ENCODE measurements around the gene CAMK1. TPM values are rescaled to one million over a fixed set of nuclear protein-coding genes. Genes with fewer than 3 reads are reported as not detected.

The CAMK1 gene
- total RNA-seq, 1 experiment from 2014 or later = 19.7 TPM

DNA sequence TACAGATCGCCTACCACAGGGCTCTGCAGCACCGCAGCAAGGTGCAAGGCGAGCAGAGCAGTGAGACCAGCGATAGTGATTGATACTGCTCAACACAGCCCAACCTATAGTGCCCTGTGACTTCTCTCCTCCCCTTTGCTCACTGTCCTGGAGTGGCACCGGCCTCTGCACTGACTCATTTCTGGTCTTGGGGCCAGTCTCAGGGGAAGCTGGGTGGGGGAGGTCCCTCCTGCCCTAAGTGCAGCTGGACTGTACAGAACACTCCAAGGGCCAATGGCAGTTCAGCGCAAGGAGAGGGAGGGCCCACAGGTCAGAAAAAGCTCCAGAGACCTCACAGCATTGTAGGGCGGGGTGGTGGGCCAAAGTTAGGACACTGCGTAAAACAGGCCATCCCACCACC, 22.5 kb downstream of the CAMK1 start:
- Histone ChIP-seq H3K27me3 (ENCODE audit: insufficient read depth, low read length) (no peaks in the 10 kb centered on the region), H2AFZ (ENCODE audit: low read depth, low read length, poor library complexity, severe bottlenecking) (no peak overlapping the region), H3K4me3 (replicated peaks in 1 of 2; ENCODE audit: low read depth in 1 of 2, low read length in 2 of 2) (no peak overlapping the region), H3K27ac (ENCODE audit: low read depth, low read length) (no peak overlapping the region), H3K4me2 (ENCODE audit: low read length) (no peak overlapping the region), H4K20me1 (ENCODE audit: insufficient read depth) (no peaks in the 10 kb centered on the region), H3K79me2 (ENCODE audit: insufficient read depth, low read length) (peaks cover 8% of the 10 kb centered on the region), H3K36me3 (ENCODE audit: control insufficient read depth in 1 of 2, insufficient read depth in 2 of 2, low read length in 2 of 2) (peaks cover 46 to 66% of the 10 kb centered on the region in 2 experiments), H3K9me2 (ENCODE audit: insufficient read depth) (no peaks in the 10 kb centered on the region), H3K4me1 (ENCODE audit: control insufficient read depth in 1 of 2, insufficient read depth in 2 of 2, low read length in 2 of 2) (peaks cover 8 to 18% of the 10 kb centered on the region in 2 experiments), H3K9ac (ENCODE audit: low read length) (no peak overlapping the region), H3K9me3 (ENCODE audit: control insufficient read depth in 1 of 2, insufficient read depth in 1 of 2, low read depth in 1 of 2, low read length in 2 of 2) (no peaks in the 10 kb centered on the region)
- ChIA-PET CTCF (no interaction called here), POLR2A (no interaction called here), RAD21 (ENCODE audit: low non-redundant PET in 1 of 2, low total read pairs in 2 of 2, uncharacterized antibody in 2 of 2, unreplicated experiment in 2 of 2) (no interaction called here)
- intact Hi-C loops (cut with micrococcal nuclease) = no loop called here
- ATAC-seq (no peak), DNase-seq (ENCODE audit: low read depth, low spot score) (no peak)
- no TSS peak for BruUV-seq (replicated peaks)
- no peak for TF ChIP-seq POLR2AphosphoS5 (IDR thresholded peaks at IDR 0.05; ENCODE audit: low read depth, low read length)
- TF ChIP-seq RAD21 (IDR thresholded peaks at IDR 0.05; ENCODE audit: low read depth) = no peak
- no peak for TF ChIP-seq CEBPB (IDR thresholded peaks at IDR 0.05; ENCODE audit: low read depth)
- TF ChIP-seq TCF7L2 (IDR thresholded peaks at IDR 0.05; ENCODE audit: borderline replicate concordance, extremely low read depth, insufficient read depth, insufficient read length) = no peak
- TF ChIP-seq, protein P1, sequence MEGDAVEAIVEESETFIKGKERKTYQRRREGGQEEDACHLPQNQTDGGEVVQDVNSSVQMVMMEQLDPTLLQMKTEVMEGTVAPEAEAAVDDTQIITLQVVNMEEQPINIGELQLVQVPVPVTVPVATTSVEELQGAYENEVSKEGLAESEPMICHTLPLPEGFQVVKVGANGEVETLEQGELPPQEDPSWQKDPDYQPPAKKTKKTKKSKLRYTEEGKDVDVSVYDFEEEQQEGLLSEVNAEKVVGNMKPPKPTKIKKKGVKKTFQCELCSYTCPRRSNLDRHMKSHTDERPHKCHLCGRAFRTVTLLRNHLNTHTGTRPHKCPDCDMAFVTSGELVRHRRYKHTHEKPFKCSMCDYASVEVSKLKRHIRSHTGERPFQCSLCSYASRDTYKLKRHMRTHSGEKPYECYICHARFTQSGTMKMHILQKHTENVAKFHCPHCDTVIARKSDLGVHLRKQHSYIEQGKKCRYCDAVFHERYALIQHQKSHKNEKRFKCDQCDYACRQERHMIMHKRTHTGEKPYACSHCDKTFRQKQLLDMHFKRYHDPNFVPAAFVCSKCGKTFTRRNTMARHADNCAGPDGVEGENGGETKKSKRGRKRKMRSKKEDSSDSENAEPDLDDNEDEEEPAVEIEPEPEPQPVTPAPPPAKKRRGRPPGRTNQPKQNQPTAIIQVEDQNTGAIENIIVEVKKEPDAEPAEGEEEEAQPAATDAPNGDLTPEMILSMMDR (IDR thresholded peaks at IDR 0.05 in 2 of 3, conservative IDR thresholded peaks at IDR 0.05 in 1 of 3; ENCODE audit: borderline replicate concordance in 1 of 3, insufficient read depth in 1 of 3, low read depth in 2 of 3, low read length in 2 of 3) = no peak
- TF ChIP-seq, protein P2, sequence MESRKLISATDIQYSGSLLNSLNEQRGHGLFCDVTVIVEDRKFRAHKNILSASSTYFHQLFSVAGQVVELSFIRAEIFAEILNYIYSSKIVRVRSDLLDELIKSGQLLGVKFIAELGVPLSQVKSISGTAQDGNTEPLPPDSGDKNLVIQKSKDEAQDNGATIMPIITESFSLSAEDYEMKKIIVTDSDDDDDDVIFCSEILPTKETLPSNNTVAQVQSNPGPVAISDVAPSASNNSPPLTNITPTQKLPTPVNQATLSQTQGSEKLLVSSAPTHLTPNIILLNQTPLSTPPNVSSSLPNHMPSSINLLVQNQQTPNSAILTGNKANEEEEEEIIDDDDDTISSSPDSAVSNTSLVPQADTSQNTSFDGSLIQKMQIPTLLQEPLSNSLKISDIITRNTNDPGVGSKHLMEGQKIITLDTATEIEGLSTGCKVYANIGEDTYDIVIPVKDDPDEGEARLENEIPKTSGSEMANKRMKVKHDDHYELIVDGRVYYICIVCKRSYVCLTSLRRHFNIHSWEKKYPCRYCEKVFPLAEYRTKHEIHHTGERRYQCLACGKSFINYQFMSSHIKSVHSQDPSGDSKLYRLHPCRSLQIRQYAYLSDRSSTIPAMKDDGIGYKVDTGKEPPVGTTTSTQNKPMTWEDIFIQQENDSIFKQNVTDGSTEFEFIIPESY (IDR thresholded peaks at IDR 0.05; ENCODE audit: extremely low read depth, insufficient replicate concordance, low read length) = no peak
- TF ChIP-seq EZH2phosphoT487 (IDR thresholded peaks at IDR 0.05; ENCODE audit: borderline replicate concordance) = no peak
- TF ChIP-seq FOSL1 (IDR thresholded peaks at IDR 0.05; ENCODE audit: low read depth) = no peak
- TF ChIP-seq EGR1 (IDR thresholded peaks at IDR 0.05; ENCODE audit: low read depth) = no peak
- TF ChIP-seq ELF1 (IDR thresholded peaks at IDR 0.05; ENCODE audit: borderline replicate concordance, low read depth) = no peak
- TF ChIP-seq CBX3 (IDR thresholded peaks at IDR 0.05; ENCODE audit: low read depth) = no peak
- no peak for TF ChIP-seq JUND (IDR thresholded peaks at IDR 0.05)
- no peak for TF ChIP-seq SP1 (IDR thresholded peaks at IDR 0.05; ENCODE audit: low read depth)
- TF ChIP-seq, protein P3, sequence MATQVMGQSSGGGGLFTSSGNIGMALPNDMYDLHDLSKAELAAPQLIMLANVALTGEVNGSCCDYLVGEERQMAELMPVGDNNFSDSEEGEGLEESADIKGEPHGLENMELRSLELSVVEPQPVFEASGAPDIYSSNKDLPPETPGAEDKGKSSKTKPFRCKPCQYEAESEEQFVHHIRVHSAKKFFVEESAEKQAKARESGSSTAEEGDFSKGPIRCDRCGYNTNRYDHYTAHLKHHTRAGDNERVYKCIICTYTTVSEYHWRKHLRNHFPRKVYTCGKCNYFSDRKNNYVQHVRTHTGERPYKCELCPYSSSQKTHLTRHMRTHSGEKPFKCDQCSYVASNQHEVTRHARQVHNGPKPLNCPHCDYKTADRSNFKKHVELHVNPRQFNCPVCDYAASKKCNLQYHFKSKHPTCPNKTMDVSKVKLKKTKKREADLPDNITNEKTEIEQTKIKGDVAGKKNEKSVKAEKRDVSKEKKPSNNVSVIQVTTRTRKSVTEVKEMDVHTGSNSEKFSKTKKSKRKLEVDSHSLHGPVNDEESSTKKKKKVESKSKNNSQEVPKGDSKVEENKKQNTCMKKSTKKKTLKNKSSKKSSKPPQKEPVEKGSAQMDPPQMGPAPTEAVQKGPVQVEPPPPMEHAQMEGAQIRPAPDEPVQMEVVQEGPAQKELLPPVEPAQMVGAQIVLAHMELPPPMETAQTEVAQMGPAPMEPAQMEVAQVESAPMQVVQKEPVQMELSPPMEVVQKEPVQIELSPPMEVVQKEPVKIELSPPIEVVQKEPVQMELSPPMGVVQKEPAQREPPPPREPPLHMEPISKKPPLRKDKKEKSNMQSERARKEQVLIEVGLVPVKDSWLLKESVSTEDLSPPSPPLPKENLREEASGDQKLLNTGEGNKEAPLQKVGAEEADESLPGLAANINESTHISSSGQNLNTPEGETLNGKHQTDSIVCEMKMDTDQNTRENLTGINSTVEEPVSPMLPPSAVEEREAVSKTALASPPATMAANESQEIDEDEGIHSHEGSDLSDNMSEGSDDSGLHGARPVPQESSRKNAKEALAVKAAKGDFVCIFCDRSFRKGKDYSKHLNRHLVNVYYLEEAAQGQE (IDR thresholded peaks at IDR 0.05; ENCODE audit: low read depth) = no peak
- TF ChIP-seq, protein P4, sequence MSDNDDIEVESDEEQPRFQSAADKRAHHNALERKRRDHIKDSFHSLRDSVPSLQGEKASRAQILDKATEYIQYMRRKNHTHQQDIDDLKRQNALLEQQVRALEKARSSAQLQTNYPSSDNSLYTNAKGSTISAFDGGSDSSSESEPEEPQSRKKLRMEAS (IDR thresholded peaks at IDR 0.05) = no peak
